Umbilical cord (tissue), 2 donors: Measurements from ENCODE around the gene KLHL10. TPM values are rescaled to one million over a fixed set of nuclear protein-coding genes. Genes with fewer than 3 reads are reported as not detected.

Source experiments
- DNase-seq: peaks from one replicate; pipeline ENCODE4 v3.0.0-alpha.2; 2015; ENCODE audit warnings: low spot score
- total RNA-seq: library from RNA; depleted of rRNA; stranded (reverse); fragments of >200 nt; gene quantifications from one replicate; pipeline ENCODE4 v1.2.3, GENCODE V29; 2014; ENCODE audit warnings: low replicate concordance; ENCODE audit not compliant: insufficient read depth

KLHL10 gene
- 1.7 TPM for total RNA-seq

DNA sequence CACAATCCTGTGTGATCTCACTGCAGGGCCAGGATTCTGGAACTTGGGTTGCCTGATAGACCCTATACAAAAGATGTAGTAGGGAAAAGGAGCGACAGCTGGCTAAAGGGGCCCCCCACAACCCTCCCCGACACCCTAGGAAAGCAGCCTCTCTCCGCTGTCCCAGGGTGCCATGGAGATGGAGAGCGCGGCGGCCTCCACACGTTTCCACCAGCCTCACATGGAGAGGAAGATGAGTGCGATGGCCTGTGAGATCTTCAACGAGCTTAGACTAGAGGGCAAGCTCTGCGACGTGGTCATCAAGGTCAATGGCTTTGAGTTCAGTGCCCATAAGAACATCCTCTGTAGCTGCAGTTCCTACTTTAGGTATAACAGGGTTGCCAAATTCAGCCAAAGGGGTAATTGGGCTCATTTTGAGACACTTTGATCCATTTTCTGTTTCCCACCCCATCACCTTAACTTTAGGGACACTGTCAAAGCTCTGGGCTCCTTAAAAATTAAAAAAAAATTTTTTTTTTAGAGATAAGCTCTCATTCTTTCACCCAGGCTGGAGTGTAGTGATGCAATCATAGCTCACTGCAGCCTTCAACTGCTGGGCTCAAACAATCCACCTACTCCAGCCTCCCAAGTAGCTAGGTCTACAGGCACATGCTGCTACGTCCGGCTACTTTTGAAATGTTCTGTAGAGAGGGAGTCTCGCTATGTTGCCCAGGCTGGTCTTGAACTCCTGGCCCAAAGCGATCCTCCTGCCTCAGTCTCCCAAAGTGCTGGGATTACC is at the start of gene KLHL10:
TSS of gene KLHL10 (plus strand) at position 65 of the 778 bp plus-strand sequence. CDS start at position 173, 108 bp downstream.
- DNase-seq = no peak

DNA sequence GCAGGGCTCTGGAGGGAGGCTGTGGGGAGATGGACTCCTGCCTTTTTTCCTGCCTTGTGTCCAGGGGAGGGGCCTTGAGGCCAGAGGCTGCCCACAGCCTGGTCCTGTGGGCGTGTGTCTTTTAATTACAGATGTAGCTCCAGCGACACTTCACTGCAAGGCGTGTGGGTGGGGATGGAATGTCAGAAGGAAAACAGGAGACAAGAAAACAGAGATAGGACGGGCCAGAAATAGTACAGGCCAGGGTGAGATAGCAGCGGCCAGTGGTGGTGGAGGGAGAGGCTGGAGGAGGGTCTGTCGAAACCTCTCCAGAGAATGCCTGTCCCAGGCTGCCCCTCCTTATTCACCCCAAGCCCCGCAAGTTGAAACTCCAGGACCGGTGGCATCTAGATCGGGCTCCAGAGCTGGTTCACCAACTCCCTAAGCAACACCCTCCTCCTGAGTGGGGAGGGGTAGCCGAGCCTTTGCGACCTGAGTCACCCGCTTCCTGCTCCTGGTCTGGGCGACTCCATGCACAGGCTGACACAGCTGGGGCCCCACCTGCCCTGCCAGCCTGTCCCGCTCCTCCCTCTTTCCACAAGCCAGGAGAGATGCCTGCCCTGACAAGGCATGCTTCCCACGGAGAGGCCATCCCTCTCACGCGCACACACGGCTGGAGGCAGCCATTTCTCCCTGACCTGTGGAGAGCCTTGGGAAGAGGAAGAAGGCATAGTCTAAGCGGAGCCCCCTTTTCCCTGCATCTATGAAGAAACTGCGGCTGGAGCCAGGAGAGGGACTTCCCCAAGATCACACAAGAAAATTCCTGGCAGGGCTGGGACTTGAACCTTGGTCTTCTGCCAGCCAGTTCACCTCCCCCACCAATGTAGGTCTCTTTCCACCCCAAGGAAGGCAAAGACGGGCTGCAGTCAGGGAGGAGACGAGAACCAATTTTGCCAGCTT is 44.5 kb upstream of the KLHL10 start:
- DNase-seq = peak; percentile 85

DNA sequence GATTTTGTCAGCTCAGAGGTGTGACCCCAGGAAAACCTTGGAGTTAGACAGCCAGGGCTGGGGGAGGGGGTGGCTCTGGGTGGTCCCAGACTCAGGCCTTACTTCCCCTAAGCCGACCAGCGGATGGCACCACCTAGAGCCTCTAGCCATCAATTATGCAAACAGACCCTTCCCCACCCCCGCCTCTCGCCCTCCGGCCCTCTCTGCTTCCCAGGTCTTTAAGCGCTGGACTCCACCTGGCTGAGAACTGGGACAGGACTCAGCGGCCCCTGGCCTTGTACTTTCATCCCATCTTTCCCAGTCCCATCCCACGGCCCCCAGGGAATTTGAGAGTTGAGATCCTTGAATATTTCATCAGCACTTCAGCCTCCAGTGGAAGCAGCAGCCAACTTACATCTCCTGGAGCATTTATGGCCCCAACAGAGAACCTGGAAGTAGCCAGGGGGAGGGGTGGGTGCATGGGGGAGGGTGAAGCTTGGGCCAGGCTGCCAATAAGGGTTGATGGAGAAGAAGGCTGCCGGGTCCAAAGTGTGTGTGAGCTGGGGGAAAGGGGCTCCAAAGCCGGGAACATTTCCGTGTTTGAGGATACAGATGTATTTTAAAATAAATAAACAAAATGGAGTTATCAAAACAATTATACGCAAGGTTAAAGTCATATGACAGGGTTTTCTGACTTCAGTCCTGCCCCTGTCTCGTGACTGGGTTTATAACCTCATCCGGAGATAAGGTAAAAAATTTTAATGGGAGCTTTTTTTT is 43.7 kb upstream of the KLHL10 start:
- DNase-seq = no peak

GRCh38 chr17:41794540-41794975 is 43.1 kb upstream of the KLHL10 start:
- DNase-seq = no peak

- no peak for DNase-seq
Observed at GRCh38 chr17:41796121-41796895, 41.3 kb upstream of the KLHL10 start.

- DNase-seq = no peak
Observed at GRCh38 chr17:41797377-41797776, 40.2 kb upstream of the KLHL10 start.

GRCh38 chr17:41799366-41799765 is 38.3 kb upstream of the KLHL10 start:
- DNase-seq = no peak

DNA sequence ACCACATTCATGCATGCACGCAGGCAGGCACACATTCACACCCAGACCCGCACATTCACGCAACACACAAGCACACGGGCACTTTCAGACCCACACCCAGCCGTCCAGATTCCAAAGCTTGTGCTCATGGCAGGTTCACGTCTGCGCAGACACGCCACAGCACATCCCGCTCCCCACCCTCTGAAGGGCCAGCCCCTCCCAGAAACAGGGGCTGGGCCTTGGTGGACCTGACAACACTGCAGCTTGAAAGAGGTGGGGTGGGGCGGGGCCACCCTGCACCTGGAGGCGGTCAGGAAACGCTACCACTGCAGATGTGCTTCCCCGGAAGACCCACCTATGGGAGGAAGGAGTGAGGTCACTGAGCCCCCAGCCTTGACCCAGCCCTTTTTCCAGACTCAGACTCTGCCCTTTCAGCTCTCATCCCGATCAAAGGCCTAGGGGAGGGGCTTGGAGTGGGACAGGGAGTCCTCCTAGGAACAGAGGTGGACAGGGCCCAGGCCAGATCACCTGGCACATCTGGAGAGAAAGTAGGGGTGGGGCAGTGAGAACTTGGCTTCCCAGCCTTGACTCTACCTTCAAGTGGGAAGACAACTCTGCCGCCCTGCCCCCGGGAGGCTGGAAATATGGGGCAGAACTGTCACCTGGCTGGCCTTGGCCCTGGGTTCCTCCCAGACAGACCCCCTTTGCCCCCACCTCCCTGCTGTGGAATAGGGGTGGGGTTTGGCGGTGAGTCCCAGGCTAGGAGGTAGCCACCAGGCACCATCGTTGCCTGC is 36.8 kb upstream of the KLHL10 start:
- peak; percentile 93 for DNase-seq

GRCh38 chr17:41801374-41802271 is 36.0 kb upstream of the KLHL10 start:
- peak; percentile 87 for DNase-seq

DNA sequence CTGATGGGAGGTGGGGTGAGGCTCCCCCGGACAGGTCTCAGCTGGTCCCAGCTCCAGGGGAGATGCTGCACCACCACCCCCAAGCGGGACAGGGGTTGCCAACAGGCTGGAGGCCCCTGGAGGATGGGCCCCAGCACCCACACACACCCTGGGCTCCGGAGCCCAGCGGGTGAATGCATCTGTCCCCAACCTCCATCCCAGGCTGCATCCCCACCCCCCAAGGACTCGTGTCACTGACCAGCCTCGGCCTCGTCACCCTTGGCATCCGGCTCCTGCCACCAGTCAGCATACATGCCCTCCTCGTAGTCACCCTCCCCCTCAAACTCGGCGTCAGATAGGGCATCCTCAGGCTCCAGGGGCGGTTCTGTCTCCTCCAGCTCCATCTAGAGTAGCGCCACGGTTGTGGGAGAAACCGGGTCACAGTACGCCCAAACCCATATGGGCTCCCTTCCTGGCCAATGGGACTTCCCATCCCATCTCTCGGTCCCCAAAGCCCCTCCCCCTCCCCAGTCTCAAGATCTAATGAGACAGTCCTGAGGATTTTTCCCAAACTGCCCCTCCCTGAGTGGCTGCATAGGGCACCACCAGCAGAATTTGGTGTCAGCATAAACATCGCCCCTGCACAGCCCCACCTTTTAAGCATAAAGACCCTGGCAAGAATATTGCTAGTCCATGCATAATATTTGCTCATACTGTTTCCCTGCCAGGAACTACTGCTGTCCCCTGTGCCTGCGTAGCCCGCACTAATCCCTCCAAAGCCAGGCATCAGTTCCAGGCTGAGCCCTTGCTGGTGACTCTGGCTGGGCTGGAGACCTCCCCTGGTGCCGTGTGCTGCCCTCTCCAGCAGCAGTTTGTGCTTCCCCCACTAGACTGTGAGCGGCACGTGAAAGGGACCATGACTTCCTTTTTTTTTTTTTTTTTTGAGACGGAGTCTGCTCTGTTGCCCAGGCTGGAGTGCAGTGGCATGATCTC is 34.3 kb upstream of the KLHL10 start:
- no peak for DNase-seq

DNA sequence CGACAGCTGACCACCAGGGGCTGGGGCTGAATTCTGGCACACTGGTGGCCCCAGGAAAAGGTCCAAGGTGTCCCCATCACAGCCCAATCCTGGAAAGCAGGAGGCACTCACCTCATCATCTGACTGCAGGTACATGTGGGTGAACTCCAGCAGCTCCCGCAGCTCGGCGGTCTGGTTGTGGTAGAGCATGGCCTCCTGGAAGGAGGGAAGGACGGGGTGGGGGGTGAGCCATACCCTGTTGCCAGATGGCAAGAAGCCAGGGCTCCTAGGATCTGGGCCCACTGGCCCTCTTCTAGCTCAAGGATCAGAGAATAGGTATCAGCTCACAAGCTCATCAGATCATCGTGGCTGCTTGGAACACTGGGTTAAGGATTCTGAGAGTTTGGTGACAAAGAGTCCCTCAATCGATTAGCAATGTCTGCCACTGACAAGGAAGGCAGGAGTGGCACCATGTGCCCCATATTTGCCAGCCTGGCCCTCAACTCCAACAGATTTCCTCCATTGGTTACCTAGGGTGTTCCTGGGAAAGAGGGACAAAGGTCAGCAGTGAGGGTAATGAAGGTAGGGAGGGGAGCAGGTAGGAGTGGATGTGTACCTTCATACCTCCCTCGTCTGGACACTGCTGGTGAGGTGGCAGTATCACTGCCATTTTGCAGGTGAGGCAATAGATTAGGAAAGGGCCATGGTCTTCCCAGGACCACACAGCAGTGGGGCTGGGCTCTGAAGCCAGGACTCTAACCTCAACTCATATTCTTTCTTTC is 30.8 kb upstream of the KLHL10 start:
- DNase-seq = no peak

- DNase-seq = no peak
Observed at GRCh38 chr17:41810659-41811548, 26.7 kb upstream of the KLHL10 start.

DNA sequence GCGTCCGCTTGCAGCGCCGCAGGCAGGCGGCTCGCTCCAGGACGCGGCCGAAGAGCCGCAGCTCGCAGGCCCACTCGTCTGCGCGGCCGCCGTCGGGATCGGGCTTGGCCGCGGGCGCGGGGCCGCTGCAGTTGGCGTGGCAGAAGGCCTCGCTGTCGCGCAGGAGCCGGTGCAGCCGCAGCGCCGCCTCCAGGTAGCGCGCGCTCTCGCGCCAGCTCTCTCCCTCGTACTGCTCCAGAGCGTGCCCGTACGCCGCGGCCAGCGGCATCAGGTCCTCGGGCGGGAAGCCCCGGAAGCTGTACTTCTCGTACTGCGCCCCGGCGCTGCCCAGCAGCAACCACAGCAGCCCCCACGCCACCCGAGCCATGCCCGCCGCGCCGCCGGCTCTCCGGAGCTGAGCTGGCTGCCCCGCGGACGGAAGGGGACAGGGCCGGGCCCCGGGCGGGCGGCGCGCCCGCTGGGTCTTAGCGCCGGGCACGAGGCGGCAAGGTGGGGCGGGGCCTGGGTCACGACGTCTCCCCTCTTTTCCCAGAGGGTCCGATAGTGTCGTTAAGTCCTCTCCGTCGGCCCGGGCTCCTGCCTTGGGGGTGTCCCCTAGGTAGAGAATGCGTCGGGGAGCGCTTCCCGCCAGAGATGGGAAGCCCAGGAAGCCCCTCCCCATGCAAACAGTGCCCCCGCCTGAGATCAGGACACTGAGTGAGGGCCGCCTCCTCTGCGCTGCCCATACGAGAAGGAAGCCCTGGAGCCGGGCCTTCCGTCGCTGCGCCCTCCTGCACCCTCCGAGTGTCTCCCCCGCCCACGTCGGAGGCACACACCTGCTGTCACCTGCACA is 25.9 kb upstream of the KLHL10 start, which contains the start of gene P3H4:
TSS of gene P3H4 (minus strand) at position 401 of the 832 bp plus-strand sequence. CDS start at position 367, 34 bp downstream.
- peak; percentile 88 for DNase-seq

- peak; percentile 97 for DNase-seq
Observed at GRCh38 chr17:41812381-41813151, 25.1 kb upstream of the KLHL10 start, which contains the start of gene FKBP10. FKBP10 (plus strand) TSS chr17:41813004; CDS start chr17:41813035, 31 bp downstream.
